Upper lobe of left lung (tissue), 6 donors: ENCODE measurements around the gene ZDHHC14. TPM values are rescaled to one million over a fixed set of nuclear protein-coding genes. Genes with fewer than 3 reads are reported as not detected.

ENCODE experiments used
- ATAC-seq, 2 donors: fragments of 200-7000 bp; cut with Tn5 transposase; one replicate each; pipeline ENCODE4 v1.9.1; 2022; ENCODE audit warnings: mild to moderate bottlenecking in 2 of 2, moderate library complexity in 2 of 2; ENCODE audit not compliant: low FRiP score in 2 of 2
- DNase-seq, 2 donors: peaks; one replicate each; pipeline ENCODE4 v3.0.0-alpha.2; 2019 to 2020
- H3K27ac ChIP-seq, 4 donors: fragments of 200-600 bp; sonication (generic); one replicate each; pipeline ENCODE4 v1.5.1; 2016 to 2019
- H3K27me3 ChIP-seq, 4 donors: fragments of 200-600 bp; sonication (generic); one replicate each; pipeline ENCODE4 v1.5.1; 2017 to 2019
- H3K36me3 ChIP-seq, 4 donors: fragments of 200-600 bp; sonication (generic); one replicate each; pipeline ENCODE4 v1.5.1; 2016 to 2019
- H3K4me1 ChIP-seq, 4 donors: fragments of 200-600 bp; sonication (generic); one replicate each; pipeline ENCODE4 v1.5.1; 2018 to 2019
- H3K4me3 ChIP-seq, 4 donors: fragments of 200-600 bp; sonication (generic); one replicate each; pipeline ENCODE4 v1.5.1; 2017 to 2019; ENCODE audit warnings: mild to moderate bottlenecking in 2 of 4, moderate library complexity in 1 of 4
- H3K9me3 ChIP-seq, 4 donors: fragments of 200-600 bp; sonication (generic); one replicate each; pipeline ENCODE4 v1.5.1; 2018 to 2019
- EP300 ChIP-seq, 4 donors: sonication (generic); formaldehyde crosslinking; IDR thresholded peaks; one replicate each; pipeline ENCODE4 v1.5.1; 2017; ENCODE audit warnings: antibody characterized with exemption in 4 of 4, control low read depth in 2 of 4
- POLR2A ChIP-seq, 4 donors: fragments of 450-650 bp; IDR thresholded peaks; one replicate each; pipeline ENCODE4 v1.5.1; 2016 to 2017; ENCODE audit warnings: antibody characterized with exemption in 4 of 4, mild to moderate bottlenecking in 2 of 4
- POLR2AphosphoS5 ChIP-seq, 2 donors: sonication (generic); formaldehyde crosslinking; IDR thresholded peaks; one replicate each; pipeline ENCODE4 v1.5.1; 2017; ENCODE audit warnings: antibody characterized with exemption in 2 of 2
- WGBS, 2 donors: methylation state at CpG; one replicate each; pipeline ENCODE4 v1.1.5; 2017 to 2018; 5-methylcytosine and 5-hydroxymethylcytosine counted together
- total RNA-seq, 6 donors: library from RNA; depleted of rRNA in 4 of 6; stranded (reverse); fragments of >200 nt in 4 of 6; gene quantifications; one replicate each; pipeline versions ENCODE4 v1.1.0 to v1.2.1, GENCODE V29; 2016 to 2021
- TF ChIP-seq, protein P1 (sequence below), 6 experiments: fragments of 450-650 bp in 4 of 6; fragments of 200-600 bp in 2 of 6; sonication (generic) in 2 of 6; IDR thresholded peaks; one replicate each; pipeline ENCODE4 v1.5.1; 2016 to 2019; ENCODE audit warnings: antibody characterized with exemption in 6 of 6
- donor health status: DM: no; HTN: no; CAD: no; lungs with moderate emphysema.
- donor health status: DM: no; HTN: yes; CAD: no; lungs with severe emphysema.

ZDHHC14 gene
- total RNA-seq, 6 donors from 2014 or later, result 5.3 to 16.5 (median 9.4) TPM

DNA sequence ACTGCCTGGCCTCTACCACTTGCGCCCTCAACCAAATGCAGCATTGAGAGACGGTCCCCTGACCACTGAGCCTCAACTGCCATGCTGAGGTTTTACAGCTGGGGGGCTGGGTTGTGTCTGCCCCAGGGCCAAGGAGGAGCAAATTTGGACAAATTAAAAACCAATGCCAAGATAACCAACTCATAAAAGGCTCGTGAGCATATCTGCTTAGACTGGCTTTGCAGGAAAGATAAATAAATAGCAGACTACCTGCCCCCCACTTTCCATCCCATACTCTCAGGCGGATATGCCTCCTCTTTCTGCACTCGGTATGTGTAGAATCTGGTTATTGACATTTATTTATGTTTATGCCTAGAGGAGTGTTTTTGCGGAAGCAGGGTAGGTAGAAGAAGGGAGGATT is 76.8 kb downstream of the ZDHHC14 start:
- 92 to 95% methylated on average over 6 of the region's 6 CpGs for WGBS, 2 donors
- no peaks in the 10 kb centered on the region for H3K27me3 ChIP-seq
- no peaks in the 10 kb centered on the region for H3K36me3 ChIP-seq
- peaks cover 10 to 27% (median 12%) of the 10 kb centered on the region in 4 donors for H3K4me1 ChIP-seq
- H3K27ac ChIP-seq, result no peak overlapping the region
- no peaks in the 10 kb centered on the region for H3K9me3 ChIP-seq
- TF ChIP-seq POLR2A (IDR thresholded peaks at IDR 0.05), result no peak
- TF ChIP-seq, protein P1, sequence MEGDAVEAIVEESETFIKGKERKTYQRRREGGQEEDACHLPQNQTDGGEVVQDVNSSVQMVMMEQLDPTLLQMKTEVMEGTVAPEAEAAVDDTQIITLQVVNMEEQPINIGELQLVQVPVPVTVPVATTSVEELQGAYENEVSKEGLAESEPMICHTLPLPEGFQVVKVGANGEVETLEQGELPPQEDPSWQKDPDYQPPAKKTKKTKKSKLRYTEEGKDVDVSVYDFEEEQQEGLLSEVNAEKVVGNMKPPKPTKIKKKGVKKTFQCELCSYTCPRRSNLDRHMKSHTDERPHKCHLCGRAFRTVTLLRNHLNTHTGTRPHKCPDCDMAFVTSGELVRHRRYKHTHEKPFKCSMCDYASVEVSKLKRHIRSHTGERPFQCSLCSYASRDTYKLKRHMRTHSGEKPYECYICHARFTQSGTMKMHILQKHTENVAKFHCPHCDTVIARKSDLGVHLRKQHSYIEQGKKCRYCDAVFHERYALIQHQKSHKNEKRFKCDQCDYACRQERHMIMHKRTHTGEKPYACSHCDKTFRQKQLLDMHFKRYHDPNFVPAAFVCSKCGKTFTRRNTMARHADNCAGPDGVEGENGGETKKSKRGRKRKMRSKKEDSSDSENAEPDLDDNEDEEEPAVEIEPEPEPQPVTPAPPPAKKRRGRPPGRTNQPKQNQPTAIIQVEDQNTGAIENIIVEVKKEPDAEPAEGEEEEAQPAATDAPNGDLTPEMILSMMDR (IDR thresholded peaks at IDR 0.05), result no peak
- no peak for TF ChIP-seq POLR2AphosphoS5 (IDR thresholded peaks at IDR 0.05)
- no peak for TF ChIP-seq EP300 (IDR thresholded peaks at IDR 0.05)
- DNase-seq (no peak), ATAC-seq (no peak)
- H3K4me3 ChIP-seq, result no peak overlapping the region

DNA sequence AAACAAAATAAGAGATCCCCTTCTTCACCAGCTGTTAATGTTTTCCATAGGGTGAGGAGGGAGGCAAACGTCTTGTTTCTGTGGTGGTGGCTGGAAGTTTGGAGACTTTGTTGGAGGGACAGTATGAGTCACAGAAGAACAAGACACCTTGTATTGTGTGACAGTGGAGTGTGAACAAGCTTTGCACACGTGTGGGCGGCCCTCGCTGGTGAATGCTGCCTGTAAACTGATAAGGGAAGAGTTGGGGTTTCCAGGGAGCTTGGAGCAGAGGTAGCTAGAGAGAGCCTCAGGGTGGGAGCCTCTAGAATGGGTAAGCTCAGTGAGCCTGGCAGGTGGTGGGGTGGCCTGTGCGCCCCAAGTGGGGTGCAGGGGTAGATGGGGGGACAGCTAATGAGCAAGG is 78.3 kb downstream of the ZDHHC14 start:
- no peak overlapping the region for H3K4me3 ChIP-seq
- no peaks in the 10 kb centered on the region for H3K36me3 ChIP-seq
- peak overlapping the region in 1 of 4 donors; percentile 54 for H3K27ac ChIP-seq
- ATAC-seq (no peak), DNase-seq (no peak)
- WGBS, 2 donors, result 86 to 87% methylated on average over 5 of the region's 5 CpGs
- H3K27me3 ChIP-seq, result no peaks in the 10 kb centered on the region
- TF ChIP-seq, protein P1 (IDR thresholded peaks at IDR 0.05), result no peak
- no peak for TF ChIP-seq POLR2A (IDR thresholded peaks at IDR 0.05)
- TF ChIP-seq EP300 (IDR thresholded peaks at IDR 0.05), result no peak
- no peak for TF ChIP-seq POLR2AphosphoS5 (IDR thresholded peaks at IDR 0.05)
- H3K9me3 ChIP-seq, result no peaks in the 10 kb centered on the region
- peaks cover 10 to 28% (median 13%) of the 10 kb centered on the region in 4 donors for H3K4me1 ChIP-seq

DNA sequence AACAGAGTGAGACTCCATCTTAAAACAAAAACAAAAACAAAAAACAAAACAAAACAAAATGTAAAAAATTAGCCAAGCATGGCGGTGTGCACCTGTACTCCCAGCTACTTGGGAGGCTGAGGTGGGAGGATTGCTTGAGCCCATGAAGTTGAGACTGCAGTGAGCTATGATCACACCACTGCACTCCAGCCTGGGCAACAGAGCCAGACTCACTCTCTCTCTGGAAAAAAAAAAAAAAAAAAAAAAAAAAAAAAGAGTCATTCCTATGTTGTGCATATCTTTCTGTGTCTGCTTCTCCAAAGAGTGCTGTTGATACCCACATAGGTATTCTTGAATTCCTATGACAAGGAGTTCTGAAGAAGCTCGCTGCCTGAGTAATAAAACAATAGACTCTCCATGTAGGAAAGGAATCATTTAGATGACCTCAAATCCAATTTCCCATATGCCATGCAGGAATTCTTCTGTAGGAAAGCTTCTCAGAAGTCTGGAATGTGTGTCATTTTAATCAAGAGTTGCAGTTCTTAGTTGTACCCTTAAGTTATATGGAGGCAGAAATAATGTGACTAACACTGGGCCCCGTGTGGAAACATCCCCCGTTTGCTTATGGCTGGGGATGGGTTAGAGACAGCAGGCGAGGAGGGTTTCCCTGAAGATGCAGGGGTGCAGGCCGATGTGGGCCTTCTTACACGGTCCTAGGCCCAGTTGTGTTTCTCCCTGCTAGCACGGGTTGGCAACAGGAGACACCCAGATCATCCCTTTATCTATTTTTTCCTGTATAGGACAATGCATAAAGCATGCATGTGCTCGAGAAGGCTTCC is 79.4 kb downstream of the ZDHHC14 start:
- DNase-seq, result no peak
- no peak for ATAC-seq
- H3K4me1 ChIP-seq, result peaks cover 10 to 27% (median 13%) of the 10 kb centered on the region in 4 donors
- H3K27ac ChIP-seq, result peak overlapping the region in 3 of 4 donors; percentile 63 to 78 (median 74)
- TF ChIP-seq POLR2A (IDR thresholded peaks at IDR 0.05) (no peak), EP300 (IDR thresholded peaks at IDR 0.05) (no peak), POLR2AphosphoS5 (IDR thresholded peaks at IDR 0.05) (no peak)
- TF ChIP-seq, protein P1 (IDR thresholded peaks at IDR 0.05), result no peak
- no peaks in the 10 kb centered on the region for H3K27me3 ChIP-seq
- no peaks in the 10 kb centered on the region for H3K36me3 ChIP-seq
- no peak overlapping the region for H3K4me3 ChIP-seq
- WGBS, 2 donors, result 60 to 70% methylated on average over 9 of the region's 9 CpGs
- no peaks in the 10 kb centered on the region for H3K9me3 ChIP-seq

DNA sequence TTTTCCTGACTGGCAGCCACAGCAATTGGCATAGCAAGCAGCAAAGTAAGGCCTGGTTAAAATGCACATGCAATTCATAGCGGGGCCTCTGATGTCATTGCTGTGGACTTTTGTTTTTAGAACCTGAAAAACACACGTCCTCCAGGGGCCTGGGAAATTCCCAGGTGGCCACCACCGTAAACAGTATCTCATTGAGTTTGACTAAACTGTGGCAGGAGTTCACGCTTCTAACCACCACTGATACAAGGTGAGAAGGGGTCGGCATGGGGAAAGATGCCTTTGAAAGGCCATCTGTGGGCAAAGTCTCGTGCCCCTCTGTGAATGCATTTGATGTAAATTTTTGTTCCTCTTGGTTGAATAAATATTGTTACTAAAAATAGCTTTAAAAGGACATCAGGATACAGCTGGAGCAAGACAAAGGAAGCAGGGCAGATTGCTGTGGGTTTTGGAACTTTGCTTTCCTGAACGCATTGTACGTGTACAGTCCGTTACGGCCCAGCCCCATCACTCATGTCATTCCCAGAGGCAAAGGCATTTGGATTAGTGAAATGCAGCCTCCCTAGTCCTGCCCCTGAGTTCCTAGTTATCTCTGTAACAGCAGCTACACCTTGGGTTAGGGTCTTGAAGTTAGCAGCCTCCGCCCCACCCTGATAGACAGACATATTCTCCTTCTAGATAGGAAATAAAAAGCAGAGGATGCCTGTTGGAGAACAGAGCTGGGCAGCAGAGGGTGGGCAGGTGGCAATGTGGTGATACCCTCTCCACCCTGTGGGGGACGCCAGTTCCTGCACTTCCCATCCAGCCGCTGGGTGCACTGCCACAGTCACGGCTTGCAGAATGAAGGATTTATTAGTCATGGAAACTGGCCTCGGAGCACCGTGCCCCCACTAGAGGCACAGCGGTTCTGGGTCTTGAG is 80.3 kb downstream of the ZDHHC14 start:
- peak in 1 of 2 donors; percentile 54 for ATAC-seq
- no peak for DNase-seq
- Histone ChIP-seq H3K4me1 (peaks cover 10 to 25% (median 13%) of the 10 kb centered on the region in 4 donors), H3K27ac (peak overlapping the region; percentile 39 to 78 (median 68)), H3K36me3 (no peaks in the 10 kb centered on the region), H3K27me3 (no peaks in the 10 kb centered on the region), H3K4me3 (no peak overlapping the region), H3K9me3 (no peaks in the 10 kb centered on the region)
- TF ChIP-seq EP300 (IDR thresholded peaks at IDR 0.05) (peak in 2 of 4 donors; percentile 50 to 76), POLR2A (IDR thresholded peaks at IDR 0.05) (no peak), POLR2AphosphoS5 (IDR thresholded peaks at IDR 0.05) (no peak)
- TF ChIP-seq, protein P1 (IDR thresholded peaks at IDR 0.05), result peak in 3 of 6 experiments; percentile 13 to 42 (median 37)
- 41 to 51% methylated on average over 11 to 17 of the region's 17 CpGs for WGBS, 2 donors
